Measurements from ENCODE around the gene SEMA6B. TPM values are rescaled to one million over a fixed set of nuclear protein-coding genes. Genes with fewer than 3 reads are reported as not detected.

The SEMA6B gene
- total and polyA plus RNA-seq, 2 experiments from 2014 or later = 0.50 to 3.2 TPM

DNA sequence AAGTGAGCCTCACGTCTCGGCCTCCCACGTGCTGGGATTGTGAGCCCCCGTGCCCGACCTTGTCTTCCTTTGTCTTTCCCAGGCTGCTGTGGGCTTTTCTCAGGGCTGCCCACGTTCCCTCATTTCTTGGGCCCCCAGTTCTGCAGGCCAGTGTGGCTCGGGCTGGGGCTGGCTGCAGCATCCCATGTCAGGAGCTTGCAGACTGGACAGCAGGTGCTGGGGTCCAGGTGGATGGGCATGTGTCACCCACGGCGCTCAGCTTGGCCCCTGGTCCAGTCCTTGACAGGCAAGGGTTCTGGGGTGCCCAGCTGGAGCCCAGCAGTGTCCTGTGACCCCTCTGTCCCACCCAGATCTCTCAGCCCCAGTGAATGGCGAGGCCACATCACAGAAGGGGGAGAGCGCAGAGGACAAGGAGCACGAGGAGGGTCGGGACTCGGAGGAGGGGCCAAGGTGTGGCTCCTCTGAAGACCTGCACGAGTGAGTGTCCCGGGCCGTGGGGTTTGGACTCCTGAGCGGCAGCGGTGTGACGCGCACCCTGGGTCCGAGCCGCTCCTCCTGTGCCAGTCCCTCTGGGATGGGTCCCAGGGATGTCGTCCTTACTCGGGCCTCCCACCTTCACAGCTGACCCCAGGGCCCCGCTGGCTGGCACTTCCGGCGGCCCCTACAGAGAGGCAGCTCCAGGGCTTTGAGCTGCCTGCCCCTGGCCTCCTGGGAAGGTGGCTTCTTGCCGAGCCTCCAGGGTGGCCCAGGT, 58.5 kb downstream of the SEMA6B start:
- no peaks in the 10 kb centered on the region for H3K27me3 ChIP-seq
- TF ChIP-seq EZH2phosphoT487 (IDR thresholded peaks at IDR 0.05; ENCODE audit: low read depth, severe bottlenecking, unreplicated experiment) (no peak), EZH2 (IDR thresholded peaks at IDR 0.05; ENCODE audit: borderline replicate concordance) (no peak)
- TF ChIP-seq, protein P1, sequence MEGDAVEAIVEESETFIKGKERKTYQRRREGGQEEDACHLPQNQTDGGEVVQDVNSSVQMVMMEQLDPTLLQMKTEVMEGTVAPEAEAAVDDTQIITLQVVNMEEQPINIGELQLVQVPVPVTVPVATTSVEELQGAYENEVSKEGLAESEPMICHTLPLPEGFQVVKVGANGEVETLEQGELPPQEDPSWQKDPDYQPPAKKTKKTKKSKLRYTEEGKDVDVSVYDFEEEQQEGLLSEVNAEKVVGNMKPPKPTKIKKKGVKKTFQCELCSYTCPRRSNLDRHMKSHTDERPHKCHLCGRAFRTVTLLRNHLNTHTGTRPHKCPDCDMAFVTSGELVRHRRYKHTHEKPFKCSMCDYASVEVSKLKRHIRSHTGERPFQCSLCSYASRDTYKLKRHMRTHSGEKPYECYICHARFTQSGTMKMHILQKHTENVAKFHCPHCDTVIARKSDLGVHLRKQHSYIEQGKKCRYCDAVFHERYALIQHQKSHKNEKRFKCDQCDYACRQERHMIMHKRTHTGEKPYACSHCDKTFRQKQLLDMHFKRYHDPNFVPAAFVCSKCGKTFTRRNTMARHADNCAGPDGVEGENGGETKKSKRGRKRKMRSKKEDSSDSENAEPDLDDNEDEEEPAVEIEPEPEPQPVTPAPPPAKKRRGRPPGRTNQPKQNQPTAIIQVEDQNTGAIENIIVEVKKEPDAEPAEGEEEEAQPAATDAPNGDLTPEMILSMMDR (IDR thresholded peaks at IDR 0.05; ENCODE audit: poor library complexity) = no peak

DNA sequence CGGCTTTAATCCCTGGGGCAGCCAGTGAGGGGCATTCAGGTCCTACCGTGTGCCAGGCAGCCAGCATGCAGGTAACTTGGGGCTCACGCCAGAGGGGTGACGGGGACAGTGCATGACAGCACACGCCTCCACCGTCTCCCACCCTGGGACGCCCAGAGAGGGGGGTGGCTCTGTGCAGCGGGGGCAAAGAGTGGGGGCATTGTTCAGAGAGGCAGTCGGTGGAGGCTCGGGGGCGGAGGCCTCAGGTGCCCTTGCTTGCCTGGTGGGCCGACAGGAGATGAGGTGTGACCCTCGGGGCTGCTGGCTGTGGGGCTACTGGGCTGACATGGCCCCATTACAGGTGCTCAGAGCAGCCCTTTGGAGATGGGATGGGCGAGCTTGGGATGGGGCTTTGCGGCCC, 59.6 kb downstream of the SEMA6B start:
- 97% methylated on average over 13 of the region's 15 CpGs for WGBS (ENCODE audit: low lambda C conversion rate, missing lambda C conversion rate)
- Histone ChIP-seq H3K9me3 (ENCODE audit: low read depth) (no peaks in the 10 kb centered on the region), H3K27ac (no peak overlapping the region), H3K4me2 (no peak overlapping the region), H4K20me1 (ENCODE audit: insufficient read depth, poor library complexity, severe bottlenecking) (no peaks in the 10 kb centered on the region), H3K4me3 (no peak overlapping the region), H3K79me2 (no peaks in the 10 kb centered on the region), H3K36me3 (replicated peaks; ENCODE audit: insufficient read depth, low read depth) (no peaks in the 10 kb centered on the region), H3K27me3 (no peaks in the 10 kb centered on the region), H2AFZ (no peak overlapping the region), H3K4me1 (ENCODE audit: insufficient read depth) (no peaks in the 10 kb centered on the region), H3K9me2 (replicated peaks; ENCODE audit: insufficient read depth) (no peaks in the 10 kb centered on the region)
- TF ChIP-seq EZH2 (IDR thresholded peaks at IDR 0.05; ENCODE audit: borderline replicate concordance) (no peak), EZH2phosphoT487 (IDR thresholded peaks at IDR 0.05; ENCODE audit: low read depth, severe bottlenecking, unreplicated experiment) (no peak)
- TF ChIP-seq, protein P1 (IDR thresholded peaks at IDR 0.05; ENCODE audit: poor library complexity) = no peak
- no peak for DNase-seq (ENCODE audit: low spot score)

More for the DNA sequence above, 58.5 kb downstream of the SEMA6B start:
- Histone ChIP-seq H2AFZ (no peak overlapping the region), H3K4me2 (no peak overlapping the region), H3K36me3 (replicated peaks; ENCODE audit: insufficient read depth, low read depth) (no peaks in the 10 kb centered on the region), H3K4me3 (no peak overlapping the region), H3K9me2 (replicated peaks; ENCODE audit: insufficient read depth) (no peaks in the 10 kb centered on the region), H4K20me1 (ENCODE audit: insufficient read depth, poor library complexity, severe bottlenecking) (no peaks in the 10 kb centered on the region), H3K9me3 (ENCODE audit: low read depth) (no peaks in the 10 kb centered on the region), H3K27ac (no peak overlapping the region), H3K79me2 (no peaks in the 10 kb centered on the region), H3K4me1 (ENCODE audit: insufficient read depth) (no peaks in the 10 kb centered on the region)
- DNase-seq (ENCODE audit: low spot score) = no peak
- WGBS (ENCODE audit: low lambda C conversion rate, missing lambda C conversion rate) = 97% methylated on average over 27 of the region's 29 CpGs

DNA sequence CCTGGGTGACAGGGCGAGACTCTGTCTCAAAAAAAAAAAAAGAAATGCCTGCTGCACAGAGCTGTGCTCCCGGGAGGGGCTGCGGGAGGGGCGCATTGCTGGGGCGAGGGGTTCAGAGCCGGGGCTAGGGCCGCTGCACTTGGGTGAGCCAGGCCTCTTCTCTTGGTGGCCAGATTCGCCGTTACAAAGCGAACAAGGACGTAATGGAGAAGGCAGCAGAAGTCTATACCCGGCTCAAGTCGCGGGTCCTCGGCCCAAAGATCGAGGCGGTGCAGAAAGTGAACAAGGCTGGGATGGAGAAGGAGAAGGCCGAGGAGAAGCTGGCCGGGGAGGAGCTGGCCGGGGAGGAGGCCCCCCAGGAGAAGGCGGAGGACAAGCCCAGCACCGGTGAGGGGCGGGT, 60.2 kb downstream of the SEMA6B start:
- H3K4me3 ChIP-seq = no peak overlapping the region
- no peak overlapping the region for H3K4me2 ChIP-seq
- no peaks in the 10 kb centered on the region for H3K79me2 ChIP-seq
- H3K4me1 ChIP-seq (ENCODE audit: insufficient read depth) = no peaks in the 10 kb centered on the region
- no peaks in the 10 kb centered on the region for H3K9me3 ChIP-seq (ENCODE audit: low read depth)
- DNase-seq (ENCODE audit: low spot score) = no peak
- no peak overlapping the region for H3K27ac ChIP-seq
- no peaks in the 10 kb centered on the region for H3K27me3 ChIP-seq
- no peak overlapping the region for H2AFZ ChIP-seq
- no peaks in the 10 kb centered on the region for H3K36me3 ChIP-seq (replicated peaks; ENCODE audit: insufficient read depth, low read depth)
- H3K9me2 ChIP-seq (replicated peaks; ENCODE audit: insufficient read depth) = no peaks in the 10 kb centered on the region
- no peak for TF ChIP-seq EZH2phosphoT487 (IDR thresholded peaks at IDR 0.05; ENCODE audit: low read depth, severe bottlenecking, unreplicated experiment)
- no peak for TF ChIP-seq EZH2 (IDR thresholded peaks at IDR 0.05; ENCODE audit: borderline replicate concordance)
- TF ChIP-seq, protein P1 (IDR thresholded peaks at IDR 0.05; ENCODE audit: poor library complexity) = no peak
- WGBS (ENCODE audit: low lambda C conversion rate, missing lambda C conversion rate) = 97% methylated on average over 14 of the region's 23 CpGs
- H4K20me1 ChIP-seq (ENCODE audit: insufficient read depth, poor library complexity, severe bottlenecking) = no peaks in the 10 kb centered on the region

All from hepatocyte (in vitro differentiated cells).